C1 segment of cervical spinal cord (tissue), 14 donors: Measurements from ENCODE around the gene ADM.

Source experiments
- DNase-seq, 14 donors: peaks; one replicate each; lab custom pipeline; 2025; lab: John Stamatoyannopoulos, UW

ADM gene

DNA sequence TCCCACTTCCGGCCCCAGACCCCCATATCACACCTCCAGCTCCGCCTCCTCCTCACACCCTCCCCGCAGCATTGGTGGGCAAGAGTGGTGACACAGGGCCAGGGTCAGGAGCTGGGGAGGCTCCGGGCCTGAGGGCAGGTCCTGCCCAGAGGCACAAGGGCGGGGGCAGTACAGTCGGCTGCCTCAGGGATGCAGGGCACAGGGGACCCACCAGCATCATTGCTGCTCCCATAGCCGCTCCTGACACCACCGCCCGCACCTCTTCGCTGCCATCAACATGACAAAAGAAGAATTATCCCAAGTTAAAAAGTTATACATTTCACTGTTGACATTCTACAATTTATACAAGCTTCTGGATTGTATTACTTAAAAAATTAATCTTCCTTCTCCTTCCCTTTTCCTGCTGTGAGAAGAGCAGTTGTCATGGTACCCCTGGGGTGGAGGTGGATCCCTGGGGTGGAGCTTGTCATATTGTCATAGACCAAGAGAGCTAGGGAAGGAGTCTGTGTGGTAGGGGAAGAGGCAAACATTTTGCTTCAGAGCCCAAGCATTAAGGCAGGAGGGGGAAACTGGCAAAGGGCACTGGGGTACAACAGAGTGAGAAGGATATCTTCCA is 15.0 kb upstream of the ADM start:
- DNase-seq, result no peak

DNA sequence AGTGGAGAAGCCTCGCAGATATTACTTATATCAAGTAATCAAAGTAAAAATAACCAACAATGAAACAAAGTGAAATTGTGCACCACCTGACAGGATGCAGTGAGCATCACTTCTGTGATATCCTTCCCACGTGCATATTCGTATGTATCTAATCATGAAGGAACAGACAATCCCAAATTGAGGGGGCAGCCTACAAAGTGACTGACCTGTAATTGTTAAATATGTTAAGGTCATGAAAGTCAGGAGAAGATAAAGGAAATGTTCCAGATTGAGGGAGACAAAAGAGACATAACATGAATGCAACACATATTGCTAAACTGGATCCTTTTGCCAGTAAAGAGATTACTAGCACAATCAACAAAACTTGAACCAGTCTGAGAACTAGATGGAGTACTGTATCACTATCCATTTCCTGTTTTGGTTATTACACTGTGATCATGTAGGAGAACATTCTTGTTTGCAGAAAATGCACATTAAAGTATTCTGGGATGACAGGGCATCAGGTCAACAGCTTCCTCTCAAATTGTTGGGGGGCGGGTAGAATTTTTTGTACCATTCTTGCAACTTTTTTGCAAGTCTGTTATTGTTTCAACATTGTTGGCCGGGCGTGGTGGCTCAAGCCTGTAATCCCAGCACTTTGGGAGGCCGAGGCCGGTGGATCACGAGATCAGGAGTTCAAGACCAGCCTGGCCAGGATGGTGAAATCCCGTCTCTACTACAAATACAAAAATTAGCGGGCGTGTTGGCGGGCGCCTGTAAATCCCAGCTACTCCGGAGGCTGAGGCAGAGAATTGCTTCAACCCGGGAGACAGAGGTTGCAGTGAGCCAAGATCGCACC is 12.9 kb upstream of the ADM start:
- no peak for DNase-seq

DNA sequence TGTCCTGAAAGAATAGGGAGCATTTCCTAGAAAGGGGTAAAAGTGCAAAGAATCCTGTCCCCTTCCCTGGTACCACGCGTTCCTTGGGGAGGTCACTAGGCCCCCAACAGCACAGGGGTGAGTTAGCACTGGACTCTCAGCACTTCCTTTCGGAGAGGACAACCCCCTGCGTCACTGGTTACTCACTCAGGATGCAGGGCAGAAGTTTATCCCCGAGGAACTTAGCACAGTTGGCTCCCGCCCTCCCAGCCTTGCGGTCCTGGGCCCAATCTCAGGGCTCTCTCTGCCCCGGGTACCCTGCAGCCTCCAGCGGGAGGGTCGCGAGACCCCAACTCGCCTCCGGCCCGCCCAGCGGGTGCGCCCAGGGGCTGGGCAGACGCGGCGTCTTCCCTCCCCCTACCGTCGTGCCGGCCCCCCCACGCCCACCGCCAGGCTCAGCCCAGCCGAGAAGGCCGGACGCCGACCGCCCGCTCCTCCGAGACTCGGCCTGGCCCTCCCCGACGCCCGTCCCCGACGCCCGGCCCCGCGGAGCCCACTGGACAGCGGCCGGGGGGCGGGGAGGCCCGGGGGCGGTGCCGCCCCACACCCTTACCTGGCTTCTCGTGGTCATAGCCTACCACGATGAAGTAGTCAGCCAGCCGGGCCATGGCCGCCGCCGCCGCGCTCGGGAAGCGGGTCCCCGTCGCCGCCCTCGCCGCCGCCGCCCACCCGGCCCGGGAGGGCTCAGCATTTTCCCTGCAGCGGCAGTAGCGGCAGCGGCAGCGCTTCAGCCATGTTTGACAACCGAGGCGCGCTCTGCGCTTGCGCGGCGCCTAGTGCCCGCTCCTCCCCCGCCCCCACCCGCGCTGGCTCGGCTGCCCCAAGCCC is 11.2 kb upstream of the ADM start, which contains the start of gene SBF2:
SBF2 (minus strand) TSS at position 797 of the 867 bp plus-strand sequence; CDS start at position 647, 150 bp downstream.
- peak; percentile 2 to 90 (median 72) for DNase-seq

DNA sequence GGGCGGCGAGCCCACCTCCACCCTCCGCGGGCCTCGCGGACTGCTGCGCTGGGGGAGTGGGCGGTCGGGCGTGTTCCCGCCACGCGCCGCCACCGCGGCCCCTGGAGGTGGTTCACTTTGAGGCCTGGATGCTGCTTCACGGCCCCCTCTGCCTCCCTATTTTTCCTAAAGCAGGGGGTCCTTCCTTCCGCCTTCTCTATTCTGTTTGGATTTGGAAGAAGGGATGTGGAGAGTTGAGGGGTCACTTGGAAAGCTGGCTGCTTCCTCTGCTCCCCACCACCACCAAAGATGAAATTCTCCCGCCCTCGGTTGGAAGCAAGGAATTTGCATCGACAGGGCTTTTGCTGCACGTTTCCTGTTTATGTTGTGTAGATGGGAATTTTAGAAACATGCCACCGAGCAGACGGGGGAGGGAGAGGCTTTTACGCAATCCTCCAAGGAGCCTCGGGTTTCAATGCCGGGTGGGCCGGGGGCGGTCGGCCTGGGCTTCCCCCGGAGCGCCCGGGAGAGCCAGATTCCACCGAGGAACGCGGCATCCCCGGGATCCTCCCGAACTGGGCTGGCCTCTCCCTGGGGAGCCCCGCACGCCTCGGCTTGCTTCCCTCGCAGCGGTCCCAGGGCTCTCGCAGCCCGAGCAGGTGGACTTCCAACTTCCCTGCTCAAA is 10.5 kb upstream of the ADM start:
- peak in 6 of 14 donors; percentile 18 to 69 (median 53) for DNase-seq

DNA sequence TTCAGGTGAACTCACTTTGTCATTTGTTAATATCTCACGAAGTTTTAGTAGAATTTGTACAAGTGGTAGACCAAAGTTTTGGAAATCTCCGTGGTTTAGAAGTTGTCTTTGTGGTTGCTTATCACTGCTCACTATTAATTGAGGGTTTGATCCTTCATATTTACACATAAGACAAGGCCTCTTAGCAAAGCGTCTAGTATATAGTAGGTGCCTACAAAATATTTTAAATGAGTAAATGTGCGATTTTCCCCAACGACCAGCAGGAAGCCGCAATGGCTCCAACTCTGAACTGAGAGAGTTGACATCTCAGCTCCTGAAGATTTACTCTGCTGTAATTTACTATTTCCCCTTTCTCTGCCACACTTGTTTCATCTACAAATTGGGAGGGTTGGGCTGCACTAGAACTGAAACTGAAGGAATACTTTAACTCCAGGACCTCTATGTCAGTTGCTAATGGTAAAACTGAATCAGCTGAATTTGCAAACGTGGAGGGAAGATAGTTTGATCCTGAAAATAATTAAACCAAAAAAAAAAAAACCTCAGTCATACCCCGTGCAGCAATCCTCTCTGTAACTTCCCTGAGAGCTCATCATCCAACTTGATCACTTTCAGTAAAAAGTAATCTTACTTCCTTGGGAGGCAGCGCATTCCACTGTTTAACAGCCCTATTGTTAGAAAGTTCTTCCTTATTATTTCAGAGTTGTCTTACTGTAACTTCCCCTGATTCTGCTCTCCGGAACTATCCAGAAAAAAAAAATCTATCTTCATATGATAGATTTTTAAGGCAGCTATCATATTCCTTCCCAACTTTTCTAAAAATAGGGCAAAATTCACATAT is 9.6 kb upstream of the ADM start:
- no peak for DNase-seq

DNA sequence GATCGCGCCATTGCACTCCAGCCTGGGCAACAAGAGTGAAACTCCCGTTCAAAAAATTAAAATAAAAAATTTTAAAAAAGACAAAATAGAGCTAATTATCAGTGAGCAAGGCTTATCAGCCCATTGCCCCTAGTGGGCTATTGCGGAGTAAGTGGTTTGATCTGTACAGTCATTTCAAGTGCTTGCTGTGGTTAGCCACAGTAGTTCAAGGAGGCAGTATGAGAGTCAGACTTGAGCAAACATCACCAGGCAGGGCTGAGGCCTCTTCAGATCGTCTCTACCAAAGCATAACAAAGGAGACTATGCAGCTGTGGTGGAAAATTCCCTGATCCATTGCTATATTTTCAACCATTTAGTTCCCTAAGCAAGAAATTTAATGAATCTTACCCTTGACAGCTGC is 6.5 kb upstream of the ADM start:
- no peak for DNase-seq

DNA sequence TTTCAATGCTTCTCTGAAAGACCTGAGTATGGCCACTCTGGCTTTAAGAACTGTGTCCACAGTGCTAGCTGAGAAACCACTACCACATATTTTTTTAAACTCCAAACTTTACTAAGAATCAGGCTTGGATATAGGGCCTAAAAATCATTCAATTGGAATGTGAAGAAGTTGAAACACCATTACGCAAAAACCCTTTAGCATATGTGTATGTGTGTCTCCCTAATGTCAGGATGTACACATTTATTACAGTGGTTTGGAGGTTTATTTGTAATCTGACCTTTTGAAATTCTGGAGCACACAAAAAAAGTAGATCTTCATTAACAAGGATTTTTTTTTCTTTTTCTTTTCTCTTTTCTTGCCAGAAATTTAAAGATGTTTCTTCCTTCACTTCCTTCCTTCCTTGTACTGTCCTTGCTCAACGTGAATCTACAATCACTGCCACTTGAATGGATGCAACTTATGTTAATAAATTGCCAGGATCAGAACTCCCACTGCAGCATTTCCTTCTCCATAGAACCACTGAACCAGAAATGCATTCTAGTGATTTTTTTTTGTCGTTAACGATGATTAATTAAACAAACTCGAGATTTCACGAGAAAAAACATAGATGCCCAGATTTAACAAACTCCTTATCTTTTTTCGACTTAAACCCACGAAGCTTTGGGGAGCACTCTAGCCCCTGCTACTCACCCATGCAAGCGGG is 3.1 kb upstream of the ADM start:
- DNase-seq, result no peak

DNA sequence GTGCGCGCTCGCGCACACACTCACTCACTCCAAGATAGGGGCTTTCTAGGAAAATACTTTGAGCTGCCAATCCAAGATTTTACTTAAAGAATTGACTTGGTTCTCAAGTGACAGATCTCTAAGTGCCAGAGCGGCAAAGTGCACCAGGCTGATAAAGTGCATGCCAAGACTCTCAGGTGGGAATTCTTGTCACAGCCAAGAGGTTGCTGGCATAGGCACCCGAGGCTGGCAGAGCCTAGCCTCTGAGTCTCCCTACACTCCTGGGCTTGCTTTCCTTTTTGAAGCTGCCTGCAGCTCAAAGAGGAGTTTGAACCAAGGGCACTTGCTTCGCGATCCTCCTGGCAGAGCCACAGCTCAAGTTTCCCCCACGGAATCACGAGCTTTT is 2.5 kb upstream of the ADM start:
- peak in 1 of 14 donors; percentile 63 for DNase-seq

DNA sequence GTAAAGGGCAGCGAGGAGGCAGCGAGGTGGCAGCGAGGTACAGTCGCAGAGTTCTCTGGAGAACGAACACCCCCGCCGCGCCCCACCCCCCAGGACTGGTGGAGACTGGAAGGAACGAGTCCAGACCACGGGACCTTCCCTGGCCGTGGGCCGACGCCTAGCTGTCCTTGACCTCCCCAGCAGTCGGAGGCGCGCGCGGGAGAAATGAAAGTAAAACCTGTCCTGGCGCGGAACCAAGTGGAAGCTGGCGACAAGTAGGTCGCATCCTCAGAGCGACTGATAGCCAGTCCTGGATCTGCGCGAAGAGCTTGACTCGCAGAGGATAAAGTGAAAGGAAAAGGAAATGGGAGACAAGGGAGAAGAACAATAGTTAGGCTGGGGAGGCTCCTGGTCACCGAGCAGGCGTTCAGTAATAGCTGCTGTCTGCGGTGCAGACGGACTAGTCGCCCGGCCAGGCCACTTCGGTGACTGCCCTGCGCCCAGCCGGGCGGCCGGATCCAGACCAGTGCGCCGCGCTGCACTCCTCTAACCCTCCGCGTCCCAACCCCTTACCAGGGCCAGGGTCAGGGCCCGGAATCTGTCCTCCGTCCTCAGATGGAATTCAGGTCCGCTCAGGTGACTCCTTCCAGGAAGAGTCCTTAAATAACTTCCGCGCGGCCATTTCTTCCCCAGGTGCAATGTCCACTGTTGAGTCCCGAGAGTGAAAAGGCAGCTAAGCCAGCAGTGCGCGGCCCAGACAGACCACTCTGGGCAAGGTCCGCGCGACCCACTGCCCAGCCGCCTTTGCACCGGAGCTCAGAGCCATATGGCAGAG is 1.9 kb upstream of the ADM start:
- peak in 12 of 14 donors; percentile 39 to 78 (median 67) for DNase-seq

DNA sequence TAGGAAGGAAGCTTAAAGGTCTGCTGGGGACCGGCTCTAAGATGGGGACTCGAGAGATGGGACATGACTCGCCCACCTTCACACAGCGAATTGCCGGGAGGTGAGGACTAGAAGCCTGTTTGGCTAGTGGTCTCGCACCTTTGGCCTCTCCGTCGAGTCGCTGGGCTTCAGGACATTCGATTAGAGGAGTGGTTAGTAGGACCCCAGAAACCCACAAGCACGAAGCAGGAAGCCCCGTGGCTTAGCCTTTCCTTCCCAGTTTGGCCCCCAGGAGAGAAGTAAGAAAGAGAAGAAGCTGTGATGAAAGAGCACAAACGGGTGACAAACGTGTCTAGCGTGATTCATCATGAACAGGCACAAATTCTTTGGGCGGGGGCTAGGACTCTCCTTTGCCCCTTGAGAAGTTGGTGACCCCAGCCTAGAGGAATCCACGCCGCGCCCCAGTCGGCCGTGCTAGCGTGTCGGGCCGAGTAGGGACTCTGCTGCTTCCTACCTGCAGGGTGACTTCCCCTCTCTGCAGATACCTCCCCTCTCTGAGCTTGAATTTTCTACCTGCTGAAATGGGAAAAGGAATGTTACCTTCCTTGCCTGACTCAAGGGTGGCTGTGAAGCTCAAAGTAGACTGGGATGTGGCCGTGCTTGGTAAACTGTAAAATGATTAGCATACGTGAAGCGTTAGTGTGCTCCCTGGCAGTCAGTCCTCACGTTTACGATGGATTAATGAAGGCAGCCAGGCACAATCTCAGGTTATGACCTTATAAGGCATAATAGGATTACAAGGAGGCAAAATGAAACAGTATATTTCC is 1.1 kb upstream of the ADM start:
- peak in 3 of 14 donors; percentile 19 to 40 (median 31) for DNase-seq

DNA sequence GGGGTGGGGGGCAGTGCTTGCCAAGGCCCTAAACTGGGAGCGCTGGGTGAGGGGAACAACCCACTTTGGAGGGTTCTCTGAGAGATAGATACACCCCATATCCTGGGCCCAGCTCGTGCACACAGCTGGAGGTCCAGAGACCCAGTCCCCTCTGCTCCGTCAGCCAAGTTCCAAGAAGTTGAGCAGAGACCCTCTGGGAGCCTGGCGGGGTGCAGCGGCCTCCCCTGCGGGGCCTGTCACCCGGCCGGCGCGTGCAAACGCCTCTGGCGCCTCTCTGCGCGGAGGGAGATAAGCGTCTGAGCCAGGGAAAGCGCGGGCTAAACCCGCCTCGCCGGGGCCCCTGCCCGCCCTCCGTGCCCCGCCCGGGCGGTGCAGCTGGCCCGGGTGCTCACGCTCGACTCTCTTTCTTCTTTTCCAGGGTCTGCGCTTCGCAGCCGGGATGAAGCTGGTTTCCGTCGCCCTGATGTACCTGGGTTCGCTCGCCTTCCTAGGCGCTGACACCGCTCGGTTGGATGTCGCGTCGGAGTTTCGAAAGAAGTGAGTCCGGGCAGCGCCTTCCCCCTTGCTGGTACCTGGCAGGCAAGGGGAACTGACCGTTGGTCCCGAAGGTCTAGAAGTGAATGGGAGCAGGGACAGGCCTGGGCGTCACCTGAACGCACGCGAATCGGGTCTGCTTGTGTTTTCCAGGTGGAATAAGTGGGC is 540 bp downstream of the ADM start:
- DNase-seq, result peak in 1 of 14 donors; percentile 34

DNA sequence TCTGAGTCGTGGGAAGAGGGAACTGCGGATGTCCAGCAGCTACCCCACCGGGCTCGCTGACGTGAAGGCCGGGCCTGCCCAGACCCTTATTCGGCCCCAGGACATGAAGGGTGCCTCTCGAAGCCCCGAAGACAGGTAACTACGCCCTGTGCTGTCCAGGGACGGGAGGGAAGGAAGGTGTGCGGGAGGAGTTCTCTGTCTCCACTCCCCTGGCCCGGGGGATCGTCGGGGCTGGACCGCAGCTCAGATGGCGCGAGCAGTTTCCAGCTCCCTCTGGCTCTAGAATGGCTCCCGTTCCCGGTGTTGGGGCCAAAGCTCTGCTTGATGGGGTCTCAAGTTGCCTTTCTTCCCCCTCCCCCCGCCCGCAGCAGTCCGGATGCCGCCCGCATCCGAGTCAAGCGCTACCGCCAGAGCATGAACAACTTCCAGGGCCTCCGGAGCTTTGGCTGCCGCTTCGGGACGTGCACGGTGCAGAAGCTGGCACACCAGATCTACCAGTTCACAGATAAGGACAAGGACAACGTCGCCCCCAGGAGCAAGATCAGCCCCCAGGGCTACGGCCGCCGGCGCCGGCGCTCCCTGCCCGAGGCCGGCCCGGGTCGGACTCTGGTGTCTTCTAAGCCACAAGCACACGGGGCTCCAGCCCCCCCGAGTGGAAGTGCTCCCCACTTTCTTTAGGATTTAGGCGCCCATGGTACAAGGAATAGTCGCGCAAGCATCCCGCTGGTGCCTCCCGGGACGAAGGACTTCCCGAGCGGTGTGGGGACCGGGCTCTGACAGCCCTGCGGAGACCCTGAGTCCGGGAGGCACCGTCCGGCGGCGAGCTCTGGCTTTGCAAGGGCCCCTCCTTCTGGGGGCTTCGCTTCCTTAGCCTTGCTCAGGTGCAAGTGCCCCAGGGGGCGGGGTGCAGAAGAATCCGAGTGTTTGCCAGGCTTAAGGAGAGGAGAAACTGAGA is 1.4 kb downstream of the ADM start:
- peak in 2 of 14 donors; percentile 33 to 34 for DNase-seq

DNA sequence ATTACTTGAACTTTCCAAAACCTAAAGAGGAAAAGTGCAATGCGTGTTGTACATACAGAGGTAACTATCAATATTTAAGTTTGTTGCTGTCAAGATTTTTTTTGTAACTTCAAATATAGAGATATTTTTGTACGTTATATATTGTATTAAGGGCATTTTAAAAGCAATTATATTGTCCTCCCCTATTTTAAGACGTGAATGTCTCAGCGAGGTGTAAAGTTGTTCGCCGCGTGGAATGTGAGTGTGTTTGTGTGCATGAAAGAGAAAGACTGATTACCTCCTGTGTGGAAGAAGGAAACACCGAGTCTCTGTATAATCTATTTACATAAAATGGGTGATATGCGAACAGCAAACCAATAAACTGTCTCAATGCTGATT is 2.1 kb downstream of the ADM start:
- no peak for DNase-seq

DNA sequence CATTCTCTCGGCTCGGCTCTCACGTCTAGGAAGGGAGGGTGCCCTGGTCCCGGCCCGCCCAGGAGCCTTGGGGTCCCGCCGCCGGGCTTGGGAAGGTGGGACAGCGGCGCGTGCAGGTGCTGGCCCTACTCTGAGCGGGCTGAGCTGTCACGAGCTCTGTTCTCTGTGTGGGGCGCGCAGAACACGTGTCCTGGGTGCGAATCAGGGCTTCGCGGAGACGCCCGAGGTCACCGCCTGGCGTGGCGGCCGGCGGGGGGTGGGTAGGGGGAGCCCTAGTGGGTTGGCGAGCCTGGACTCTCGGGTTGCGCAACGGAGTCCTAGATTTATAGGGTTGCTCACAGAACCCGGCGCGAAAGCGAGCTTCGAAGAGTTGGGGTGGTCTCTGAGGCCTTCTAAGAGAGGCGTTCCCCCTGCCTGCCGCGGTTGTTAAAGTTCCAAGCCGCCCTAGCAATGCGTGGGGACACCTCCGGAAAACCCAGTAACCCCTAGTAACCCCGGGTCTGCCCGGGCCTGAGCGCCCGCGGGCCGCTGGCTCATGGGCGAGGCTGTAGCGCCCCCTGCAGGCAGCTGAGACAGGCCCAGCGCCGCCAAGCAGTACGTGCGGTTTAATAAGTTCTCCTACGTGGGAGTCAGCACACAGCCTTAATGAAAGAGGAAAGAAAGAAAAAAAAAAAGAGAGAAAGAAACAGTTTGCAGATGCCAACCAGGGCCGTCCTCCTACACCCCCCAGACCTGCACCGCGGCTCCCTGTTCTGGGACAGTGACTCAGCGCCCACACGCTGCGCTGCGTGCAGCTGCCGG is 2.7 kb downstream of the ADM start:
- peak in 12 of 14 donors; percentile 18 to 91 (median 78) for DNase-seq

DNA sequence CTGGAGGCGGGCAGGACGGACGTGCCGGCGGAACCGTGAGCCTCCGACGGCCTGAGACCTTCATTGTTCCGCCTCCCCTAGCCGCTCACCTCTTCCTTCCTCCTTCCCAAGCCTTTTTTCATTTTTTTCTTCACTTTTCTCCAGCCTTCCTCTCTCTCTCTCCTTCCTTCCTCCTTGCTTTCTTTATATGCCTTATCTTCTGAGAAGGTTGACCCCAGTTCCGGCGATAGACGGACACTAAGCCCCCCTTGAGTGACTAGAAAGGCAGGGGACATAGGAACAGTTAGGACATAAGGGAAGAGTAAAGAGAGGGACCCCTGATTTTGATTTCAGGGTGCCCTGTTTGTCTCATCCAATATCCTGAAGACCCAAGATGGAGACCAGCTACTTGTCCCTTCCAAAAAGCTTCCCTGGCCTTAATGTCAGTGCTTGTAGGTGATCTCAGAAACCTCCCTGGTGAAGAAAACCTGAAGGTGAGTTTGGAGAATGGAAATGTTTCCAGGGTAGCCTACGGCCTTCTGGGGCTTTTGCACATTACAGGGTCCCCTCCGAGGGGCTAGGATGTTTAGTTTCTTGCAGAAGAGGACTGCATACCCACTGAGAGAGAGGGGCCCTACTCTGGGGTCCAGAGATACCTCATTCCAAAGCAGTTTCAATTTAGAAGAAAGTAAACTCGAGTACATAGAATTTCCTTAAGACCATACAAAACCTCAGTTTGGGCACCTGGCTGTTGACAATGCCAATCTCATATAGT is 3.5 kb downstream of the ADM start:
- DNase-seq, result no peak
